ENCODE measurements around the gene SPOCK1. TPM values are rescaled to one million over a fixed set of nuclear protein-coding genes. Genes with fewer than 3 reads are reported as not detected.

Gene SPOCK1
- total RNA-seq, 1 donor: 231 TPM

- H3K4me1 ChIP-seq (ENCODE audit: insufficient read depth, low read length): peaks cover 36% of the 10 kb centered on the region
Observed at GRCh38 chr5:137220523-137220927, 278.6 kb downstream of the SPOCK1 start.

GRCh38 chr5:137218896-137219295 is 280.2 kb downstream of the SPOCK1 start:
- Histone ChIP-seq H3K4me2 (ENCODE audit: insufficient read depth, low read length) (no peak overlapping the region), H3K4me1 (ENCODE audit: insufficient read depth, low read length) (peaks cover 49% of the 10 kb centered on the region), H3K27ac (ENCODE audit: low read depth, low read length) (peak overlapping the region; percentile 11), H3K79me2 (ENCODE audit: insufficient read depth, low read length) (peaks cover 2% of the 10 kb centered on the region), H3K9me3 (ENCODE audit: low read depth, low read length) (no peaks in the 10 kb centered on the region), H2AFZ (ENCODE audit: low read length) (no peak overlapping the region), H3K4me3 (ENCODE audit: insufficient read depth, low read length) (no peak overlapping the region), H3K27me3 (ENCODE audit: insufficient read depth, low read length) (no peaks in the 10 kb centered on the region), H3K36me3 (ENCODE audit: insufficient read depth, low read length) (no peaks in the 10 kb centered on the region), H4K20me1 (ENCODE audit: insufficient read depth, low read length) (peaks cover 20% of the 10 kb centered on the region)
- no peak for DNase-seq (ENCODE audit: insufficient read length, low spot score, missing footprints)
- no peak for TF ChIP-seq CTCF (IDR thresholded peaks at IDR 0.05; ENCODE audit: extremely low read depth, low read depth, low read length)

More at GRCh38 chr5:137220523-137220927, 278.6 kb downstream of the SPOCK1 start:
- H3K36me3 ChIP-seq (ENCODE audit: insufficient read depth, low read length): peaks cover 2% of the 10 kb centered on the region
- H2AFZ ChIP-seq (ENCODE audit: low read length): no peak overlapping the region
- peak; percentile 66 for DNase-seq (ENCODE audit: insufficient read length, low spot score, missing footprints)
- TF ChIP-seq CTCF (IDR thresholded peaks at IDR 0.05; ENCODE audit: extremely low read depth, low read depth, low read length): peak; percentile 75
- H3K27ac ChIP-seq (ENCODE audit: low read depth, low read length): no peak overlapping the region
- H3K79me2 ChIP-seq (ENCODE audit: insufficient read depth, low read length): peaks cover 2% of the 10 kb centered on the region
- no peak overlapping the region for H3K4me2 ChIP-seq (ENCODE audit: insufficient read depth, low read length)
- H4K20me1 ChIP-seq (ENCODE audit: insufficient read depth, low read length): peaks cover 25% of the 10 kb centered on the region
- no peaks in the 10 kb centered on the region for H3K27me3 ChIP-seq (ENCODE audit: insufficient read depth, low read length)
- no peaks in the 10 kb centered on the region for H3K9me3 ChIP-seq (ENCODE audit: low read depth, low read length)
- H3K4me3 ChIP-seq (ENCODE audit: insufficient read depth, low read length): no peak overlapping the region

- Histone ChIP-seq H3K79me2 (ENCODE audit: insufficient read depth, low read length) (peaks cover 4% of the 10 kb centered on the region), H3K9me3 (ENCODE audit: low read depth, low read length) (no peaks in the 10 kb centered on the region), H2AFZ (ENCODE audit: low read length) (no peak overlapping the region), H4K20me1 (ENCODE audit: insufficient read depth, low read length) (peaks cover 23% of the 10 kb centered on the region), H3K4me1 (ENCODE audit: insufficient read depth, low read length) (peaks cover 52% of the 10 kb centered on the region), H3K4me3 (ENCODE audit: insufficient read depth, low read length) (no peak overlapping the region), H3K27me3 (ENCODE audit: insufficient read depth, low read length) (no peaks in the 10 kb centered on the region), H3K4me2 (ENCODE audit: insufficient read depth, low read length) (peak overlapping the region; percentile 24), H3K36me3 (ENCODE audit: insufficient read depth, low read length) (no peaks in the 10 kb centered on the region), H3K27ac (ENCODE audit: low read depth, low read length) (peak overlapping the region; percentile 16)
- no peak for TF ChIP-seq CTCF (IDR thresholded peaks at IDR 0.05; ENCODE audit: extremely low read depth, low read depth, low read length)
- DNase-seq (ENCODE audit: insufficient read length, low spot score, missing footprints): no peak
Observed at GRCh38 chr5:137218471-137218870, 280.7 kb downstream of the SPOCK1 start.

- H3K4me3 ChIP-seq (ENCODE audit: insufficient read depth, low read length): no peak overlapping the region
- DNase-seq (ENCODE audit: insufficient read length, low spot score, missing footprints): no peak
- no peak for TF ChIP-seq CTCF (IDR thresholded peaks at IDR 0.05; ENCODE audit: extremely low read depth, low read depth, low read length)
- peaks cover 11% of the 10 kb centered on the region for H3K79me2 ChIP-seq (ENCODE audit: insufficient read depth, low read length)
- peak overlapping the region; percentile 16 for H3K27ac ChIP-seq (ENCODE audit: low read depth, low read length)
- no peaks in the 10 kb centered on the region for H3K27me3 ChIP-seq (ENCODE audit: insufficient read depth, low read length)
- no peaks in the 10 kb centered on the region for H3K36me3 ChIP-seq (ENCODE audit: insufficient read depth, low read length)
- no peaks in the 10 kb centered on the region for H3K9me3 ChIP-seq (ENCODE audit: low read depth, low read length)
- peak overlapping the region; percentile 24 for H3K4me2 ChIP-seq (ENCODE audit: insufficient read depth, low read length)
- H4K20me1 ChIP-seq (ENCODE audit: insufficient read depth, low read length): peaks cover 25% of the 10 kb centered on the region
- no peak overlapping the region for H2AFZ ChIP-seq (ENCODE audit: low read length)
- H3K4me1 ChIP-seq (ENCODE audit: insufficient read depth, low read length): peaks cover 53% of the 10 kb centered on the region
Observed at GRCh38 chr5:137217599-137218200, 281.4 kb downstream of the SPOCK1 start.
